Calu3 (cell line): ENCODE measurements around the gene MUC21. TPM values are rescaled to one million over a fixed set of nuclear protein-coding genes. Genes with fewer than 3 reads are reported as not detected.
"Not testable (repeated sequence)": the region's sequence is repeated elsewhere in the genome, so short reads cannot be mapped to it uniquely, and the experiment has no call there.

Experiments used
- BruUV-seq: library from RNA; stranded (reverse); fragments of 400-500 nt; replicated peaks from 2 replicates; lab custom pipeline; 2021; lab: Mats Ljungman, UMichigan
- CTCF ChIA-PET: fragments of 300-600 bp; sonication (Branson Sonifier 250); formaldehyde crosslinking; loops from one replicate; lab custom pipeline; 2022; ENCODE audit warnings: antibody characterized with exemption; lab: Charles Lee
- DNase-seq: peaks from one replicate; pipeline ENCODE4 v3.0.0; 2022
- H3K27ac Mint-ChIP-seq: one replicate; pipeline ENCODE4 v1.8.0; 2022; ENCODE audit warnings: mixed read lengths; ENCODE audit not compliant: unreplicated experiment
- H3K27me3 Mint-ChIP-seq: one replicate; pipeline ENCODE4 v1.8.0; 2022; ENCODE audit warnings: mixed read lengths; ENCODE audit not compliant: unreplicated experiment
- H3K36me3 Mint-ChIP-seq: one replicate; pipeline ENCODE4 v1.8.0; 2022; ENCODE audit warnings: mild to moderate bottlenecking, moderate library complexity, mixed read lengths; ENCODE audit not compliant: insufficient read depth, unreplicated experiment
- H3K4me1 Mint-ChIP-seq: one replicate; pipeline ENCODE4 v1.8.0; 2022; ENCODE audit warnings: mild to moderate bottlenecking, low read depth, mixed read lengths; ENCODE audit not compliant: unreplicated experiment
- H3K4me3 Mint-ChIP-seq: one replicate; pipeline ENCODE4 v1.8.0; 2022; ENCODE audit warnings: mild to moderate bottlenecking, low read depth, moderate library complexity, mixed read lengths; ENCODE audit not compliant: unreplicated experiment
- H3K9me3 Mint-ChIP-seq: one replicate; pipeline ENCODE4 v1.8.0; 2022; ENCODE audit warnings: low read depth, mixed read lengths; ENCODE audit not compliant: unreplicated experiment
- intact Hi-C: fragments of 100-400 bp; cut with micrococcal nuclease; formaldehyde crosslinking; loops from one replicate; pipeline ENCODE4 v1.10.0; 2022; ENCODE audit not compliant: unreplicated experiment
- total RNA-seq: library from RNA; stranded (reverse); gene quantifications from 2 replicates; pipeline ENCODE4 v1.2.3, GENCODE V29; 2022
- TF ChIP-seq, protein P1 (sequence below): fragments of 200-600 bp; IDR thresholded peaks from one replicate; pipeline ENCODE4 v1.8.0; 2022; ENCODE audit warnings: antibody characterized with exemption; ENCODE audit not compliant: unreplicated experiment

The MUC21 gene
- total RNA-seq, 1 experiment from 2014 or later = not detected

DNA sequence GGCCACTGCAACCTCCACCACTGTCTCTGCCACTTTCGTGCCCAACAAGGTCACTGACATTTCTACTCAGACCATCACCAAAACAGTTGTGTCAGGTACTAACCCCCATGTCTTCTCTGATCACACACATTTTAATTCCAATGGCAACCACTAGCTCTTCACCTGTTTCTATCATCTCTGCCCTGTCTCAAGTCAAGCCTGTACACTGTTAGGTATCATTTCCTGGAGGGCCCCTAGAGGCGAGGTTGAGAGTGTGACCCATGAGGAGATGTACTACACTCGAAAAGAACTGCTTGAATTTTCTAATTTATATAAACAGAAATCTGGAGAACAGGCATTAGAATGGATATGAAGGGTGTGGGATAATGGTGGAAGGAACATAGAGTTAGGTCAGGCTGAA lies 17.4 kb upstream of the MUC21 start:
- H3K4me1 Mint-ChIP-seq = peaks cover 24% of the 10 kb centered on the region
- intact Hi-C loops = no loop called here
- H3K36me3 Mint-ChIP-seq = no peaks in the 10 kb centered on the region
- no peak overlapping the region for H3K4me3 Mint-ChIP-seq
- H3K9me3 Mint-ChIP-seq = peaks cover 4% of the 10 kb centered on the region
- no peak overlapping the region for H3K27ac Mint-ChIP-seq
- no peak for DNase-seq
- TF ChIP-seq, protein P1, sequence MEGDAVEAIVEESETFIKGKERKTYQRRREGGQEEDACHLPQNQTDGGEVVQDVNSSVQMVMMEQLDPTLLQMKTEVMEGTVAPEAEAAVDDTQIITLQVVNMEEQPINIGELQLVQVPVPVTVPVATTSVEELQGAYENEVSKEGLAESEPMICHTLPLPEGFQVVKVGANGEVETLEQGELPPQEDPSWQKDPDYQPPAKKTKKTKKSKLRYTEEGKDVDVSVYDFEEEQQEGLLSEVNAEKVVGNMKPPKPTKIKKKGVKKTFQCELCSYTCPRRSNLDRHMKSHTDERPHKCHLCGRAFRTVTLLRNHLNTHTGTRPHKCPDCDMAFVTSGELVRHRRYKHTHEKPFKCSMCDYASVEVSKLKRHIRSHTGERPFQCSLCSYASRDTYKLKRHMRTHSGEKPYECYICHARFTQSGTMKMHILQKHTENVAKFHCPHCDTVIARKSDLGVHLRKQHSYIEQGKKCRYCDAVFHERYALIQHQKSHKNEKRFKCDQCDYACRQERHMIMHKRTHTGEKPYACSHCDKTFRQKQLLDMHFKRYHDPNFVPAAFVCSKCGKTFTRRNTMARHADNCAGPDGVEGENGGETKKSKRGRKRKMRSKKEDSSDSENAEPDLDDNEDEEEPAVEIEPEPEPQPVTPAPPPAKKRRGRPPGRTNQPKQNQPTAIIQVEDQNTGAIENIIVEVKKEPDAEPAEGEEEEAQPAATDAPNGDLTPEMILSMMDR = no peak
- no TSS peak for BruUV-seq
- CTCF ChIA-PET = interaction anchor here (1.3 kb wide), 1 partner anchor 20 kb away, joined by 4 read pairs; no protein-coding TSS in a partner anchor
- H3K27me3 Mint-ChIP-seq = peaks cover 21% of the 10 kb centered on the region

DNA sequence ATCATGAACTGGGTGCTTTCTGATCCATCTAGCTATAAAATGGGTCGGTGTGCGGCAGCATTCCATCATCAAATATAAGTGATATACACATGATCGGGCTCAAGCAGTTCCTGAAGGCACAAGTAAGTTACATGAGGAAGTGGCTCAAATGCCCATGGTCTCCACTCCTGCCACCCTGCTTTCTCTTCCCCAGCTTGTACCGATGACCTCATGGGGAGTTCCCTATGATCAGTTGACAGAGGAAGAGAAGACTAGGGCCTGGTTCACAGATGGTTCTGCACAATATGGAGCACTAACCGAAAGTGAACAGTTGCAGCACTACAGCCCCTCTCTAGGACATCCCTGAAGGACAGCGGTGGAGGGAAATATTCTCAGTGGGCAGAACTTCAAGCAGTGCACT lies 14.3 kb upstream of the MUC21 start:
- BruUV-seq = not testable (repeated sequence)

DNA sequence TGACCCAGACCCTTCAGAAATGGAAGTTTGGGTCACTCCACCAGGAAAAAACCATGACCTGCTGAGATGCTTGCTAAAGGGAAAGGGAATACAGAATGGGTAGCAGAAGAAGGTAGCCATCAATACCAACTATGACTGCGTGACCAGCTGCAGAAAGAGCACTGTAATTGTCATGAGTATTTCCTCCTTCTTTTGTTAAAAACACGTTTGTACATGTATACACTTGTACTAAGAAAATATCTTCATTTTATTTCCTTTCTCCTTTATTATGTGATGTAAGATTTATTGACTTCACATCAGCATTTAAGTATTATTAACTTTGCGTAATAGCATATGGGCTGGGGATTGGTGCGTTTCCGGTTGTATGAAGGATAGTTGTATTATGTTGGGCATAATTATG lies 12.6 kb upstream of the MUC21 start:
- Mint-ChIP-seq H3K27ac (no peak overlapping the region), H3K4me1 (no peaks in the 10 kb centered on the region), H3K9me3 (peaks cover 2% of the 10 kb centered on the region), H3K36me3 (no peaks in the 10 kb centered on the region), H3K27me3 (peaks cover 12% of the 10 kb centered on the region), H3K4me3 (no peak overlapping the region)
- TF ChIP-seq, protein P1 = no peak
- CTCF ChIA-PET = no interaction called here
- intact Hi-C loops = no loop called here
- BruUV-seq = no TSS peak
- DNase-seq = no peak

More for the DNA sequence above, 14.3 kb upstream of the MUC21 start:
- peaks cover 21% of the 10 kb centered on the region for H3K27me3 Mint-ChIP-seq
- H3K4me1 Mint-ChIP-seq, H3K36me3 Mint-ChIP-seq, DNase-seq, H3K27ac Mint-ChIP-seq, intact Hi-C loops, H3K9me3 Mint-ChIP-seq, H3K4me3 Mint-ChIP-seq: not testable (repeated sequence)
- CTCF ChIA-PET = interaction anchor here (1.4 to 1.8 kb wide), 2 partner anchors 13 to 102 kb away, joined by 4 to 5 read pairs; no protein-coding TSS in a partner anchor

DNA sequence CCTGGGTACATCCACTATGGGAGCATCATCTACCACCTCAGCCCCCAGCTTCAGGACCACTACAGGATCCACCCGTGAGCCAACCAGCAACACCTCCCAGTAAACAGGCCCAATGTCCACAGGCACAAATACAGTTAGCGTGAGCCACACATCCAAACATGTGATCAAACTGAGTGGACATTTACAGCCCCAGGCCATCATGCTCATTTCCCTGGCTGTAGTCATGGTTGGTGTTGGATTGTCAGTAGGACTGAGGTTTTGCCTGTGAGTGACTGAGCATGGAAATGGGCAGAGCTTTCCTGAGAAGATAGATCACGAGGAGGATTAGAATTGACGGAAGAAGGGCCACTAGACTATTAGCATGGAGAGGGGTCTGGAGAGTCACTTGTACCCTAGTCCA lies 10.7 kb upstream of the MUC21 start:
- no TSS peak for BruUV-seq
- intact Hi-C loops = no loop called here
- TF ChIP-seq, protein P1 = no peak
- H3K36me3 Mint-ChIP-seq = peaks cover under 1% of the 10 kb centered on the region
- DNase-seq = no peak
- CTCF ChIA-PET = interaction anchor here (1.1 kb wide), 1 partner anchor 35 kb away, joined by 3 read pairs; no protein-coding TSS in a partner anchor
- H3K9me3 Mint-ChIP-seq = peaks cover 2% of the 10 kb centered on the region
- no peaks in the 10 kb centered on the region for H3K4me1 Mint-ChIP-seq
- H3K27me3 Mint-ChIP-seq = peaks cover 14% of the 10 kb centered on the region
- no peak overlapping the region for H3K27ac Mint-ChIP-seq
- H3K4me3 Mint-ChIP-seq = no peak overlapping the region
